Right lobe of liver (tissue), 6 donors: ENCODE data around the gene TST. TPM values are rescaled to one million over a fixed set of nuclear protein-coding genes. Genes with fewer than 3 reads are reported as not detected.

Experiments used
- ATAC-seq, 4 donors: fragments of 200-7000 bp; cut with Tn5 transposase; one replicate each; pipeline ENCODE4 v1.9.1; 2020; ENCODE audit warnings: mild to moderate bottlenecking in 4 of 4, moderate library complexity in 4 of 4
- DNase-seq, 3 donors: peaks; one replicate each; pipeline ENCODE4 v3.0.0-alpha.2; 2020
- H3K27ac ChIP-seq, 3 donors: fragments of 200-600 bp; one replicate each; pipeline ENCODE4 v1.8.0; 2022
- H3K27me3 ChIP-seq, 2 donors: fragments of 200-600 bp; one replicate each; pipeline ENCODE4 v1.8.0; 2022
- H3K36me3 ChIP-seq, 4 donors: fragments of 200-600 bp; sonication (generic) in 1 of 4; one replicate each; pipeline versions ENCODE4 v1.5.1 to v1.8.0; 2017 to 2022; ENCODE audit warnings: control low read depth in 1 of 4
- H3K4me1 ChIP-seq, 4 donors: fragments of 200-600 bp; sonication (generic) in 1 of 4; one replicate each; pipeline versions ENCODE4 v1.5.1 to v1.8.0; 2017 to 2022; ENCODE audit warnings: control low read depth in 1 of 4
- H3K4me3 ChIP-seq, 3 donors: fragments of 200-600 bp; one replicate each; pipeline ENCODE4 v1.8.0; 2022
- H3K9me3 ChIP-seq, 4 donors: fragments of 200-600 bp; sonication (generic) in 1 of 4; one replicate each; pipeline versions ENCODE4 v1.5.1 to v1.8.0; 2017 to 2022; ENCODE audit warnings: control low read depth in 1 of 4
- CTCF ChIP-seq, 4 donors: fragments of 200-600 bp in 3 of 4; fragments of 450-650 bp in 1 of 4; IDR thresholded peaks; one replicate each; pipeline versions ENCODE4 v1.5.1 to v1.8.0; 2016 to 2022; ENCODE audit warnings: antibody characterized with exemption in 4 of 4, mild to moderate bottlenecking in 2 of 4
- POLR2A ChIP-seq: fragments of 450-650 bp; IDR thresholded peaks from one replicate; pipeline ENCODE4 v1.6.1; 2017; ENCODE audit warnings: antibody characterized with exemption, mild to moderate bottlenecking
- WGBS: methylation state at CpG from one replicate; pipeline ENCODE4 v1.1.6; 2018; ENCODE audit warnings: low coverage, low lambda C conversion rate; ENCODE audit not compliant: insufficient coverage; ENCODE audit errors: missing lambda C conversion rate; 5-methylcytosine and 5-hydroxymethylcytosine counted together
- intact Hi-C, 2 donors: fragments of 100-400 bp; cut with DNase I; formaldehyde crosslinking; loops; one replicate each; pipeline versions ENCODE4 v1.11.2 to v1.14.1; 2022
- total RNA-seq, 6 experiments: library from RNA; depleted of rRNA in 2 of 6; stranded (reverse); fragments of >200 nt in 2 of 6; fragmentation: NEBNext Ultra II Directional in 3 of 6; extraction: Animal tissue kit (Norgen Biotek cat#: 25700) in 3 of 6; gene quantifications; one replicate each; pipeline versions ENCODE4 v1.1.0 to v1.2.4, GENCODE V29; 2016 to 2023
- donor health status: DM: no; HTN: yes; CAD: no.
- donor health status: DM: no; HTN: no; CAD: no.
- donor health status: DM: no; HTN: no; CAD: no.
- donor health status: DM: no; HTN: yes; CAD: no.
- donor health status: DM: no; HTN: yes; CAD: no.

TST gene
- total RNA-seq, 6 experiments from 2014 or later: 223 to 355 (median 321) TPM

GRCh38 chr22:37014835-37015586 is 4.2 kb downstream of the TST start:
- Histone ChIP-seq H3K27ac (peak overlapping the region in 2 of 3 donors; percentile 50 to 73), H3K9me3 (no peaks in the 10 kb centered on the region), H3K27me3 (no peaks in the 10 kb centered on the region), H3K36me3 (peaks cover 0 to 9% (median 4%) of the 10 kb centered on the region in 4 donors), H3K4me3 (no peak overlapping the region), H3K4me1 (peaks cover 0 to 80% (median 33%) of the 10 kb centered on the region in 4 donors)
- peak in 2 of 3 donors; percentile 48 to 50 for DNase-seq
- TF ChIP-seq CTCF (IDR thresholded peaks at IDR 0.05) (no peak), POLR2A (no peak)
- 50% methylated on average over 7 of the region's 12 CpGs for WGBS
- intact Hi-C loops: no loop called here
- no peak for ATAC-seq

DNA sequence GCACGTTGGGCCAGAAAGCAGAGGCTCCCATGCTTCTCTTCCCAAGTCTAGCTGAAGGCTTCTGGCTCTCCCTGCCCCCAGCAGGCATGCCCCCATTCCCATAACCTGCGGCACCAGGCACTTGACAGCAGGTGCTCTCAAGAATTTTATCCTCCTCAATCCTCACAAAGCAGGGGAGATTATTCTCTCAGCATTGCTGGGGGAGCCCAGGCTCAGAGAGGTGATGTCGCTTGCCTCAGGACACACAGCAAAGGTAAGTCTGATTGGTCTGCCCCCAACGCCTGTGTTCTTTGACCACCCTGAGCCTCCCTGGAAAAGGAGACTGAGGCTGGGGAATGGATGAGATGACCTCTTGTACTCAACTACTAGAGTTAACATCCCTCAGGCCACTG is 4.8 kb downstream of the TST start:
- 38% methylated on average over 1 of the region's 4 CpGs for WGBS
- DNase-seq (peak in 1 of 3 donors; percentile 49), ATAC-seq (no peak)
- H3K27ac ChIP-seq: peak overlapping the region in 2 of 3 donors; percentile 50 to 73
- peaks cover 0 to 81% (median 33%) of the 10 kb centered on the region in 4 donors for H3K4me1 ChIP-seq
- H3K9me3 ChIP-seq: no peaks in the 10 kb centered on the region
- peaks cover 0 to 9% (median 4%) of the 10 kb centered on the region in 4 donors for H3K36me3 ChIP-seq
- no peak for TF ChIP-seq POLR2A
- no peak for TF ChIP-seq CTCF (IDR thresholded peaks at IDR 0.05)
- H3K4me3 ChIP-seq: no peak overlapping the region
- intact Hi-C loops: no loop called here
- H3K27me3 ChIP-seq: no peaks in the 10 kb centered on the region

DNA sequence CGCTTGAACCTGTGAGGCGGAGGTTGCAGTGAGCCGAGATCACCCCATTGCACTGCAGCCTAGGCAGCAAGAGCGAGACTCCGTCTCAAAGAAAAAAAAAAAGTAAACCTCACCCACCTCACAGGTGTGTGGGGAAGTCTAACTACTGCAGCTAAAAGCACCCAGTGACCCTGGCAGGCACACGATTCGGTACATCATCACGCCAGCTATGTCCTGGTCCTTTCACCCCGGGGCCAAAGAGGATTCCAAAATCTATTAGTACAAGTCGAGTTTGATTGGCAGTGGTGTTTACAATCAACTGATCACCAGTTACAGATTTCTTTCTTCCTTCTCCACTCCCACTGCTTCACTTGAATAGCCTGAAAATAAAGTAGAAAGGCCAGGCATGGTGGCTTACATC is 6.3 kb downstream of the TST start:
- H3K4me3 ChIP-seq: no peak overlapping the region
- DNase-seq (peak in 2 of 3 donors; percentile 68 to 83), ATAC-seq (peak; percentile 36 to 51 (median 43))
- H3K4me1 ChIP-seq: peaks cover 0 to 79% (median 33%) of the 10 kb centered on the region in 4 donors
- H3K9me3 ChIP-seq: no peaks in the 10 kb centered on the region
- 30% methylated on average over 8 of the region's 10 CpGs for WGBS
- intact Hi-C loops: no loop called here
- H3K27ac ChIP-seq: peak overlapping the region; percentile 8 to 73 (median 50)
- TF ChIP-seq POLR2A (no peak), CTCF (IDR thresholded peaks at IDR 0.05) (no peak)
- H3K27me3 ChIP-seq: no peaks in the 10 kb centered on the region
- H3K36me3 ChIP-seq: peaks cover 0 to 9% (median 4%) of the 10 kb centered on the region in 4 donors

- H3K9me3 ChIP-seq: no peaks in the 10 kb centered on the region
- WGBS: 33% methylated on average over 7 of the region's 9 CpGs
- DNase-seq (peak; percentile 83 to 95 (median 95)), ATAC-seq (peak; percentile 79 to 86 (median 82))
- TF ChIP-seq CTCF (IDR thresholded peaks at IDR 0.05) (peak in 1 of 4 donors; percentile 4), POLR2A (no peak)
- H3K36me3 ChIP-seq: peaks cover 0 to 9% (median 4%) of the 10 kb centered on the region in 4 donors
- H3K27ac ChIP-seq: peak overlapping the region; percentile 8 to 73 (median 72)
- intact Hi-C loops: no loop called here
- no peak overlapping the region for H3K4me3 ChIP-seq
- no peaks in the 10 kb centered on the region for H3K27me3 ChIP-seq
- H3K4me1 ChIP-seq: peaks cover 0 to 74% (median 32%) of the 10 kb centered on the region in 4 donors
Observed at GRCh38 chr22:37012262-37012904, 6.9 kb downstream of the TST start.
